ENCODE results near the gene MLC1.
"Not testable (repeated sequence)": the region's sequence is repeated elsewhere in the genome, so short reads cannot be mapped to it uniquely, and the experiment has no call there.

- TF ChIP-seq POLR2A, POLR2AphosphoS5 (IDR thresholded peaks at IDR 0.05): not testable (repeated sequence)
- TF ChIP-seq, protein P1, sequence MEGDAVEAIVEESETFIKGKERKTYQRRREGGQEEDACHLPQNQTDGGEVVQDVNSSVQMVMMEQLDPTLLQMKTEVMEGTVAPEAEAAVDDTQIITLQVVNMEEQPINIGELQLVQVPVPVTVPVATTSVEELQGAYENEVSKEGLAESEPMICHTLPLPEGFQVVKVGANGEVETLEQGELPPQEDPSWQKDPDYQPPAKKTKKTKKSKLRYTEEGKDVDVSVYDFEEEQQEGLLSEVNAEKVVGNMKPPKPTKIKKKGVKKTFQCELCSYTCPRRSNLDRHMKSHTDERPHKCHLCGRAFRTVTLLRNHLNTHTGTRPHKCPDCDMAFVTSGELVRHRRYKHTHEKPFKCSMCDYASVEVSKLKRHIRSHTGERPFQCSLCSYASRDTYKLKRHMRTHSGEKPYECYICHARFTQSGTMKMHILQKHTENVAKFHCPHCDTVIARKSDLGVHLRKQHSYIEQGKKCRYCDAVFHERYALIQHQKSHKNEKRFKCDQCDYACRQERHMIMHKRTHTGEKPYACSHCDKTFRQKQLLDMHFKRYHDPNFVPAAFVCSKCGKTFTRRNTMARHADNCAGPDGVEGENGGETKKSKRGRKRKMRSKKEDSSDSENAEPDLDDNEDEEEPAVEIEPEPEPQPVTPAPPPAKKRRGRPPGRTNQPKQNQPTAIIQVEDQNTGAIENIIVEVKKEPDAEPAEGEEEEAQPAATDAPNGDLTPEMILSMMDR (IDR thresholded peaks at IDR 0.05): not testable (repeated sequence)
Measured at GRCh38 chr22:50086975-50087374, 1.7 kb upstream of the MLC1 start.

Measured in gastroesophageal sphincter (tissue), 3 donors.